CMK (cell line): ENCODE data around the gene SRGAP3.
"Not testable (repeated sequence)": the region's sequence is repeated elsewhere in the genome, so short reads cannot be mapped to it uniquely, and the experiment has no call there.

Experiments used
- DNase-seq: peaks from one replicate; pipeline ENCODE4 v3.0.0-alpha.2; 2010; ENCODE audit warnings: low read depth

SRGAP3 gene

GRCh38 chr3:9111417-9111816, 138.0 kb downstream of the SRGAP3 start:
- no peak for DNase-seq

DNA sequence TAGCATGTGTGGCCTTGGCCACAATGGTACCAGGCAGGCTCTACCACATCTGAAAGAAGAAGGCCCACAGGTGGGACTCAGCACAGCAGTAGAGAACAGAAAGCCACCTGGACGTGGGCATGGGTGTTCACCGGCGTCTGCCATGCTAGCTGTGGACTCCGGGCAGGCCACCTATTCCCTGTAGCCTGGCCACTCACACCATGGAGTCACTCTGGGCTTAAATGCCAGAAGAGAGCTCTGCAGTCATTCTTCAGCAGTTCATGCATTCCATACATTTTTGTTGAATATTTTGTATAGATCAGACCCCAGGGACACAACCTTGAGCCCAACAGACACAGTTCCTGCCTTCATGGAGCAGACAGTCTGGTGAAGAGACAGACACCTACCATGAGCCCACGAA, 138.6 kb downstream of the SRGAP3 start:
- no peak for DNase-seq

DNA sequence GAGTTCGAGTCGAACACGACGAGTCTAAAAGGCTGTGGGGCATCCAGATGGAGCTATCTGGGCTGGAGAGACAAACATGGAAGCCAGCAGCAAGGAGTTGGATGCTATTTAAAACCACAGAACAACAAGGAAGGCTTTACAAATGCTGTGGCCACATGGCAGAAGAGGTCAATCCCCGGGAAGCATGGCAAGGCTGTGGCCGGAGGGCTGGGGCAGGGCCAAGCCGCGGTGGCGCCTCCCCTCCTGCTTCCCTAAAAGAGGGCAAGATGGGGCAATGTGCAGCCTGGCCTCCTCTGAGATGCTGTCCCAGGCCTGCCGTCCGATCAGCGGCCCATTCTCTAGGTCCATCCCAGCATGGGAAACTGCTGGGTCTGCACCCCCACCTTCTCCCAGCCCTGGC, 139.1 kb downstream of the SRGAP3 start:
- no peak for DNase-seq

- DNase-seq = no peak
Measured at GRCh38 chr3:9109568-9109914, 139.9 kb downstream of the SRGAP3 start.

DNA sequence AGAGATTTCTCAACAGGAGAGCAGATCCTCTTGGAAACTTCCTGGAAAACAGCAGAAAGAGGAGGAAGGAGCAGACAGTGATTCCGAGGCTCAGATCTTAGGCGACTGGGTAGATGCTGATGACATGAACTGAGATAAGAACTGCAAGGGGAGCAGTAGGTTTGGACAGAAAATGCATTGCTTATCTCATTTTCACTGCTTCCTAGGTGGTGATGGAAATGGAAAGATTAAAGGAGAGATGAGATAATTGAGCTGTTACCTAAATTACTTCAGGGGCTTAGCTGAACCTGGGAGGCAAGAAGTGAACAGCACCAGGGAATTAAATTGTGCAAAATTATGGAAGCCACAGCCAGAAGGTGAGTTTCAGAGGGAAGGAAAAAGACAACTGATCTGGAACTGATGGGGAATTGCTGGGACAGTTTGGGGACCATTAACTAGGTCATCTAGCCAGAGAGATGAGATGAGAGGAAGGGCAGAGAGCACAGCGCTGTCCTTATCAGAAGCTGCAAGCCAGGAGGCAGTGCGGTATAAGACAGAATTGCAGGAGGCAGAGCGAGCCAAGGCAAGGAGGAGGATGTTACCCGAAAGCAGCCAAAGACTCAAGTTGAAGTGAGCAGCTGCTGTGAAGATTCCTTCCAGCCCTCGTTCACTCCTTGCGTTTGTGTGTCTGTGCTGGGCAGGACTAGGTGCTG, 140.4 kb downstream of the SRGAP3 start:
- DNase-seq = no peak

DNA sequence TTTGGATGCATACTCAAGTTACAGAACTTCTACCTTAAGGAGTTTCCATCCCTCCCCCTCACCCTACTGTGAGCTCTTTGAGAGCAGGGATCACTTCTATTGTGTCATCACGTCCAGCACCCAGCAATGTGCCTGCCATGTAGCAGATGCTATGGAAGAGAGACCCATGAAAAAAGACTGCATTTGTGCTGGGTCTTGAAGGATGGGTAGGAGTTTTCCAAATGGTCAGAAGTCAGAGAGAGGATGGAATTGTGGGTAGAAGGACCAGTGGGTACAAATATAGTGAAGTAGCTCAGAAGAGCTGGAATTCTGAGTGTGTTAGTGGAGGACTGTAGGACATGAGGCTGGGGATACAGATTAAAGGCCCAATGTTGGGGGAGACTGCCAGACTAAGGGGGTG, 141.7 kb downstream of the SRGAP3 start:
- DNase-seq = no peak

- no peak for DNase-seq
Measured at GRCh38 chr3:9105421-9105820, 144.0 kb downstream of the SRGAP3 start.

DNA sequence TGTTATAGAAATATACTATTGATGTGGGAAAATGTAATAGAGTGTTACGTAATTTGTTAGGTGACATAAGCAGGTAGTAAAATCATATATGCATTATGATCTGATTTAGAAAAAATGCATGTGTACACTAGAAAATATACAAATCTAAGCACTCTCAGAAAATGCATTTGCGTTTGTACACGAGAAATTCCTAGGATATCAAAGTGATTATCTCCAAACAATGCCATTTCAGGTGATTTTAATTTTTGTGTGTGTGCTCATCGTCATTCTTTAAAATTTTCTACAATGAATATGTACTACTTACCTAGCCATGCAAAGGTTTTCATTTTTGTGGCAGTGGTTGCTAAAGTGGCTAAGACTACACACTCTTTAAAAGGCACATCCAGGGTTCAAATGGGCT, 145.3 kb downstream of the SRGAP3 start:
- DNase-seq = no peak

GRCh38 chr3:9102240-9102981, 147.0 kb downstream of the SRGAP3 start:
- DNase-seq = no peak

DNA sequence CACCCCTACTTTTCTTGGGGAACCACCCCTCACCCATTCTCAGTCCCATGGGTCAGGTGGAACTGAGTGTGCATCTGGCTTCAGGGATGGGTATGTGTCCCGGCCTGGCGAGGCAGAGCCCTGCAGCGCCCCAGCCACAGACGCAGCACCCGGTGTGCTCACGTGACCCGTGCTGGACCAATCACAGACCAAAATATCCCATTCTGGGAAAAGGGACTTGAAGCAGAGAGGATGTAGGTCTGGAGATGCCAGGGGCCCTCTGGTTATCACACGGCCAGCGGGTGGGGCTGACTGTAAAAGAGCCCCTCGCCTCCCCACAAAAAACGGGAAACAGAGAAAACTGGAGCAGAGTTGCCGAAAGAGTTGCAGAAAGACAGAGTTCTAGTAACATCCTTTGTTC, 148.2 kb downstream of the SRGAP3 start:
- no peak for DNase-seq

DNA sequence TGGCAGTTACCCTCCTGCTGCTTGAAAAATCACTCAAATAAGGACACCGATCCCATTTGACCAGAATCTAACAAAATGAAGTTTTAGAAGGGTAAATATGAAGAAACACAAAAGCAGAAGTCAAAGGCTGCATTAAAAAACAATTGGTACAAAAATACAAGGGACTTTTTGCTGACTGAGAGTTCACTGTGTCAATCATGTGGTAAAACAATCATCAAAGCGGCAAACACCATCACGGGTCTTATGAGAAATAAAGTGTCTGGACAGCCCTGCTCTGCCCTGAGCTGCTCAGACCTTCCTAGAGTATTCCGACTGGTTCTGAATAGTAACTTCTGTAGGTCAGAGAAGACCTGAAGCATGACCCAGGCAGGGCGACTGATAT, 148.9 kb downstream of the SRGAP3 start:
- no peak for DNase-seq

DNA sequence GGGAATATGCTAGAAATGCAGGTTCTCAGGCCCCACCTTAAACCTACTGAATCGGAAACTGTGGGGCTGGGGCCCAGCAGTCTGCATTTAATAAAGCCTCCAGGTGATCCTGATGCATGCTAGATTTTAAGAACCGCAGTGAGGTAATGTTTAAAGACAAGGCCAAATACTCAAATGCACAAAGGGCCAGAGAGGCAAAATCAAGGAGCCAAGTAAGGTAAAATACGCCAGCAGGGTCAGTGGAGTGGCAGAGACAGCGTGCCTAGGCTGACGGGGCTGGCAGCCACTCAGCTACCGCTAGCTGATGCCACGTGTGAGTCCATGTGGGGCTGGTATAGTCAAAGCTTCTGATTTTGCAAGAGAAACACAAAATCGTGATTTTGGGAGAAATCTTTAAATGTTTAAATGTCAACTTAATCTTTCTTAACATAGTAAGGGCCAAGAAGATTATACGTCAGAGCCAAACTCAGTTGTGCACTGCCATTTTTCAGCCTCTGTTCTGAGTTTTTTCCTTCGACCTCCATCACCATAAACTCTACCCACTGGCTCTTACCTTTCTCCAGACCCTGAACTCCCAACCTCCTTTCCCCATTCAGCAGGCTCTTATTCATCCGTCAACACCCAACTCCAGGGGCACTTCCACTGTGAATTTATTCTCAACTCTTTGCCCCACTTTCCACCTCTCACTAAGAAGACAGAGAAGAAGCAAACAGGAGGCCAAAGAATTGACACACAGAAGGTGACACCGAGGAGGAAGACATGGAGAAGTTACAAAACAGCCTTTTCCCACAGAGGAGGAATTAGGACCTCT, 149.5 kb downstream of the SRGAP3 start:
- no peak for DNase-seq

GRCh38 chr3:9098716-9099675, 150.4 kb downstream of the SRGAP3 start:
- DNase-seq = no peak

GRCh38 chr3:9097495-9097894, 152.0 kb downstream of the SRGAP3 start:
- no peak for DNase-seq

- DNase-seq = no peak
Measured at GRCh38 chr3:9091486-9092235, 157.8 kb downstream of the SRGAP3 start.

- DNase-seq = no peak
Measured at GRCh38 chr3:9088441-9089353, 160.7 kb downstream of the SRGAP3 start.

- DNase-seq = no peak
Measured at GRCh38 chr3:9087831-9088413, 161.5 kb downstream of the SRGAP3 start.

GRCh38 chr3:9085428-9085827, 164.0 kb downstream of the SRGAP3 start:
- not testable (repeated sequence) for DNase-seq

DNA sequence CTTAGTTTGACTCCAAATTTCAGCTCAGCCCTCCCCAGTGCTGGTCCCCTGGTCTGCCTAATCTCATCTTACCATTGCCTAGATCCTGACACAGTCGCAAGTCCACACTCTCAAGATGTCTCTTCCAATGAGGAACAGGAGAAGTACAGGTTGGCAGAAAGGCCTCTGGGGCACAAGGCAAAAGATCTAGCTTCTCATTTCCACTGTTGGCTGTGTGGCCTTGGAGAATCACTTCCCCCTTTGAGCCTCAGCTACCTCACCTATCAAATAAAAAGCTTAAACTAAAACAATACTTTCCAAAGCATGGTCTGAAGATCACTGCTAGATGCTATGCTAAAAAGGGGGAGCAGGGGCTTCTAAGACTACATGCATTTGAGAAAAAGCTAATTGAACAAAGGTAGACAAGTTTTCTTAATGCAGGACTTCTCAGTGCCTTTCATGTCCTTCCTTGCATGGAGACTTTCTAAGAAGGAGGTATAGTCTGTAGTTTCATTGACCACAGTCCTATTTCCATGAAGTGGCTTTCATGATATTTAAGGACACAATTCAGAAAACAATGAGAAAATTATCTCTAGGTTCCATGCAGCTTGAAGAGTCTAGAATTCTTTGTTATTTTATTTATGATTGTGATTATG, 168.1 kb downstream of the SRGAP3 start:
- no peak for DNase-seq
